Left kidney (tissue), 2 donors: Measurements from ENCODE around the gene HIPK2. TPM values are rescaled to one million over a fixed set of nuclear protein-coding genes. Genes with fewer than 3 reads are reported as not detected.

ENCODE experiments used
- DNase-seq: peaks from one replicate; pipeline ENCODE4 v3.0.0-alpha.2; 2013
- polyA plus RNA-seq: library from polyadenylated mRNA; unstranded; fragments of 120-200 nt; gene quantifications from one replicate; pipeline ENCODE4 v1.2.1, GENCODE V29; 2013; ENCODE audit not compliant: insufficient read length

The HIPK2 gene
- polyA plus RNA-seq, 1 donor, result 107 TPM

DNA sequence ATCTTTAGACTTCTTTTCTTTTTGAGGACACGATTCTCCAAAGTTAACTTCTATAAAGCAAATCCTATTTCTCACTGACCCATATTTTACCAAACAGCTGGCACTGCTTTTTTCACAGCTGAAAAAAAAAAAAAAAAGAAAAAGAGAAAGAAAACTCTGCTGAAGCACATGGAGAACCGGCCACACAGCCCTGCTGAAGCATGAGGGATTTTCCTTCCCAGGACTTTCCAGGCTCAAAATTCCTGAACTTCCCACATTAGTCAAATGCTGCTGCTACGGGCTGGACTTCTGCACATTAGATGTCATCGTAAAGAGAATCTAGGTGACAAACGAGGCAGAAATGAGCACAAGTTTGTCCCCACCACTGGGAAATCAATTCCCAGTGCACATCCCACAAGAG, 25.2 kb downstream of the HIPK2 start:
- DNase-seq, result no peak

DNA sequence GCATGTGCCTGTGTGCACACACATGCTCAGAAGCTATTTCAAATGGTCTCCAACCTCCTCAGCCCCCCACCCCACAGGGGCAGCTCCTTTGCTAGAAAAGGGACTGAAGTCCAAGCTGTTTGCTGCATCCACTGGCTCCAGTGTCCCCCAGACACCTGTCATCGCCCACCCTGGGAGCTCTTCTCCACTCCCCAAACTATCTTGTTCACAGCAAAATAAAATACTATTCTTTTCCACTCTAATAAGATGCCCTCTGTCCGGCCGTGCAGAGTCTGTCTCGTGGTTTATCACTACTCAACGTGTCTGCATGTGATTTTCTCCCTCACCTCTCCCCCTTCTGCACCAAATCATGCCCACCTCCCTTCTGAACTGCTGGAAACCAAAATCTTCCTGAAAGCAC, 25.6 kb downstream of the HIPK2 start:
- no peak for DNase-seq

DNA sequence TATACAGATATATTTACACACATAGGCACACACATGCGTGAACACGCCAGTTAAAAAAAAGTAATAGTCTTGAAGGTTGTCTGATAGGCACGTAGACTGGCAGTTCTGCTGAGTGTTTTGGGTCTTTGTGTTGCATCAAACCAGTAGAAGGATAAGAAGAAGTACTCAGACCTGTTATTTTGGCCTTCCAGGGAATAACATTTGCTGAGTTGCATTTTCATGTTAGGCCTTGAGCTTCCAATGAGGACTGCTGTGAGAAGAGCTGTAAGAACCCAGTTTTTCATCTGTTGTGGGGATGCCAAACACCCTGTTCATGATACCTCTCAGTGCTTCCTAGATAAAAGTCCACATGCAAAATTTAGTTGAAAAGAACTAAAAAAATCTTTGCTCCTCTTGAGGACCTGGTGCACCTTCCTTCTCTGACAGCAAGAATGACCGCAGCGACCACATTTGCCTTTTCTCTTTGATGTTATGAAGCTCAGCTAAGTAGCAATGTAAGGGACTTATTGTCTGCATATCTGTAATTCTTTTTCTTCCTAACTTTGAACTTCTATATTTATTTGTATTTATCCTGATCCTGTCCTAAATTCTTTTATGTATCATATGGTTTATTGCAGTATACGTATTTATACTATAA, 27.2 kb downstream of the HIPK2 start:
- DNase-seq, result no peak

DNA sequence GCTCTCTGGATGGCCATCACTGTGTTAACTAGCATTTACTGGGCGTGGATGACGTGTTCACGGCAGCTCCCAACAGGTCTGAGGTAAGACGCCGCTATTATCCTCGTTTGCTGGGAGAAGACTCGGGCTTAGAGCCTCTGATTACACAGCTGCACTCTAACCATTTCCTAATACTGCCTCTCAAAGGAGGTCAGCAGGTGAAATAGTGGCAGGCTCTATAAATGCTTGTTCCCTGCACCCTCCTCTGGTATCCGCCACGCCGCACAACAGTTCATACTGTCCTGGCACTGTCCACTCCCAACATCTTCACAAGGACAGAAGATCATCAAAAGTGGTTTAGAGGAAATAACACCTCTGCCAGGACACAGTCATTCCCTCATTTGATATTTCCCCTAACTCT, 28.3 kb downstream of the HIPK2 start:
- no peak for DNase-seq

DNA sequence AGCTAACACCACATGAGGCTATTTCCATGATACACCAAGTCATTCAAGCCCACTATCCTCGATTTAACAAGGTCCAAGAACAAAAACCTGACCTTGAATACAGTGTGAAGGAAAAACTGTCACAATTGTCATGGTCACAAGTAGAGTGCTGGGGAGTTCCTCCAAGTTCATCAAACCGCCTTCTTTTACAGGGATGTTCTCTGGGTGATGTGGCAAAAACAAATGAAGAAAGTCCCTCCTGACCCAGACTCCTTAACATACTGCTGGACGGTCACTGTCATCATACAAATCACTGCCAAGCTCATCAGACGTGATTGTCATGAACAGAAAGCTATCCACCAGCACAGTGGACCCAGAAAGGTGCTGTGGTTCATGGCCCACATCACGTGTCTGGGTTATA, 28.9 kb downstream of the HIPK2 start:
- DNase-seq, result no peak

DNA sequence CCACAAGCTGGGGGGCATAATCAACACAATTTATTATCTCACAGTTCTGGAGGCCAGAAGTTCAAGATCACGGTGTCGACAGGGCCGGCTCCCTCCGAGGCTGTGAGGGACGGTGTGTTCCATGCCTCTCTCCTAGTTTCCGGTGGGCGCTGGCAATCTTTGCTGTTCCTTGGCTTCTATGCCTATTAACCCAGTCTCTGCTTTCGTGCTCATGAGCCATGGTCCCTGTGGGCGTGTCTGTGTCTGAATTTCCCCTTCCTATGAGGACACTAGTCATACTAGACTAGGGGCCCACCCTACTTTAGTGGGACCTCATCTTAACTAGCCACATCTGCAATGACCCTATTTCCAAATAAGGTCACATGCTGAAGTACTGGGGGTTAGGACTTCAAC, 29.4 kb downstream of the HIPK2 start:
- DNase-seq, result no peak

DNA sequence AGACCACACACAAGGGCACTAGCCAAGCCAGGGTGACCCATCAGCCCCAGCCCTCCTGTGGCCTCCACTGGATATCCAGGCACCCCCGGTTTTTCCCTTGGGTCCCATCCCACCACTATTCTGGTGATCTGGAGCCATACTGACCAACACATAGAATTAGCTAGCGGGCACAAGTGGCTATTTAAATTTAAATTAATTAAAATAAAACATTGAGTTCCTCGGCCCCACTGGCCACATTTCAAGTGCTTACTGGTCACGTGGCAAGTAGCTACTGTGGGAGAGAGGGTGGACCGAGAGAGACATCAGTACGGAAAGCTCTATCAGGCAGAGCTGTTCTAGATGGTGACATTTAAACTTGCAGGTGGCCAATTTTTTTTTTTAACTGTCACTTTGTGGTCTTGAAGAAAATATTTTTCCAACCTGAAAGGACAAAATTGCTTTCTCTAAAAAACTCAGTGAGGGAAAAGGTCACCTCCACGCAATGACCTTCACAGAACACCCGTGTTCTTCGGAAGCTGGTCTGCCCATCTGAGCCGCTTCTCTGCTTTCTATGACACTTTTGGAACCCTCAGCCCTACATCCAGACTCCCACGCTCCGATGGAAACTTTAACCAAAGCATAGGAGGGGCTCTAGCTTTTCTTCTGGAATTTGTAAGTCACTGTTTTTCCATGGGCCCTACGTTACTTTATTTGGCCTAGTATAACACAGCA, 30.0 kb downstream of the HIPK2 start:
- no peak for DNase-seq

DNA sequence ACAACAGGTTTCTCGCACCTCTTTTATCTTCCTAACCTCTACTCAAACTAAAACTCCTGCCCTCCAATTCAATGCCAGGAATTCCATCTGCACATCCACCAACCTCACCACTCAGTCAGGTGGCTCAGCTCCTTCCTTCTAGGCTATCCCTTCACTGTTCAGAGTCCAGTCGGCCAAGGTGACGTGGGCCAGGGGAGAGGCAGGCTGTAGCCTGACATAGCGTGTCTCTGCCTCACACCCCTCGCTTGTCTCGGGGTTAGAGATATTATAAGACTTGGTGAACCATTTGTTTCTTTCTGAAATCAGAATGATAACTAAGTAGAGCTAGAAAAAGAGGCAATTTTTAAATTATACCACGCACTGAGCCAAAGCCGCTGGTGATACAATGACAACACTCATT, 31.1 kb downstream of the HIPK2 start:
- DNase-seq, result no peak

DNA sequence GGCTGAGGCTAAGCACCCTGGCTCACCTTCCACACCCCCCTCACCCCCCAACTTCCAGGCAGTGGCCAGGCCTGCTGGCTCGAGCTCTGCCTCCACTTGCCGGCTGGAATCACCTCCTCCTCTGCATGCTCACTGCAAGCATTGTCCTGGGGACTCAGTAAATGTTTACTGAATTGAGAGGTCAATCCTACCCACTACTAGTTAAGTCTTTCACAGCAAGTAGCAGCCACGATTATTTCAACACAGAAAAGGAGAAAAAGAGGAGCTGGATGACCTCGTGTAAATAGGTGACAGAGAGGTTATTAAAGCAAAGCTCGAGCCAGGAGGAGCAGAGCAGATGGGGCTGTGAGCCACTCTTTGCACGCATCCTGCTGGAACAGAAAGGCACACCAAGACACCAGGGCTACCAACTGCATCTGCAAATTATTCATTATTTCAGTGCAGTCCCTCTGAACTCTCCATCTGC, 32.1 kb downstream of the HIPK2 start:
- no peak for DNase-seq

DNA sequence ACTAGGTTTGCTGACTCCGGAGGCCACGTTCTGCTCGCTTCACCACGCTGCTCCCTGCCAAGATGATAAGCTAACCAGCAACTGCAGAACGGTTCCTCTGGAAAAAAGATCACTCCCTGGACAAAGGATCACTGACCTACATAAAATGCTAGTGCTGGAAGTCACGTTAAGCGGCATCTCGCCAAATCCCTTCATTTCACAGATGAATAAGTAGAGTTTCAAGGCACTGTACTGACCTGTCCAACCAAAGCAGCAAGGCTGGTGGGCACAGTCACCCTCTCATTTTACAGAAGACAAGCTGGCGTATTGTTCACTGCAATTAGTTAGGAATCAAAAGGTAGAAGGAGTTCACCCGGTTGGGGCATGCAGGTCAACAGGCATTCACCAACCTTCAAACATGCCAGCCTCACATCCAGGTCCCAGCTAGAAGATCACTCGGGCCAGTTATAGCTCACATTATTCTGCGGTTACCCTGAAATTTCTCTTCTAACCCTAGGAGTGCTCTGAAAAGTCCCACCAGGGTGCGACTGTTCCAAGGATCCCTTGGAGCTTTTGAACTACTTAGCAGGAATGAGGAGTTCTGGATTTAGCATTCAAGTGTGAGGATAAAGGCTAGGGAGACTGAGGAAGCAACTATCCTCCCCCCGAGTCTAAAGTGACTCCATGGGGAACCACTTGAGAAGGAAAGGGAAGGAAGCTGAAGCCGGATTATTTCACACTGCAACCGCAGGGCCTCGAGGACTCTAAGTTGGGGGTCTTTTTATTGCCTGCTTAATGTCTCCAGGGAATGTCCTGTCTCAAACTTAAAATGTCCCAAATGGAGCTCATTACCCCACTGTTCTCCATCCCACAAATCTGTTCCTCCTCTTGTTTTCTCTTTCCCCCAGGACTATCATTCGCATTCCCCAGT, 32.8 kb downstream of the HIPK2 start:
- no peak for DNase-seq

DNA sequence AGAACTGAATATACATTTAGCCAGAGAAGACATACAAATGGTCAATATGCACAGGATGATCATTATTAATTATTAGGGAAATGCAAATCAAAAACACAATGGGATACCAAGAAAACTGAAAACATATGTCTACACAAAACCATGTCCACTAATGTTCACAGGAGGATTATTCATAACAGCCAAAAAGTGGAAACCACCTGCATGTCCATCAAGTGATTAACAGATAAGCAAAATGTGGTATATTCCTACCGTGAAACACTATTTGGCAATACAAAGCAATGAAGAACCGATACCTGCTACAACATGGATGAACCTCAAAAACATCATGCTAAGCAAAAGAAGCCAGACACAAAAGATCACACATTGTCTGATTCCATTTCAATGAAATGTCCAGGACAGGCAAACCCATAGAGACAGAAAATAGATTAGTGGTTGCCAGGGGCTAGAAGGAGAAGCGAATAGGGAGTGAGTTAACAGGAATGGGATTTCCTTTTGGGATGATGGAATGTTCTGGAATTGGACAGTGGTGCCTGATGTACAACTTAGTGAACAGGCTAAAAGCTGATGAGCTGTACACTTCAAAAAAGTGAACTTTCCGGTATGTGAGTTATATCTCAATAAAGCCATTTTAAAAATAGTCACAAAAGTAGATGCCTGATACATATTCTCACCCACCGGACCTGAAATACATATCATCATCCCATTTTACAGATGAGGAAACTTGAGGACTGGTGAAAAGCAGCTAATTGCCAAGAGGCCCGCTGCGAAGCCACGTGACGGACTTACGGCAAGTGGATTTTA, 33.6 kb downstream of the HIPK2 start:
- no peak for DNase-seq

DNA sequence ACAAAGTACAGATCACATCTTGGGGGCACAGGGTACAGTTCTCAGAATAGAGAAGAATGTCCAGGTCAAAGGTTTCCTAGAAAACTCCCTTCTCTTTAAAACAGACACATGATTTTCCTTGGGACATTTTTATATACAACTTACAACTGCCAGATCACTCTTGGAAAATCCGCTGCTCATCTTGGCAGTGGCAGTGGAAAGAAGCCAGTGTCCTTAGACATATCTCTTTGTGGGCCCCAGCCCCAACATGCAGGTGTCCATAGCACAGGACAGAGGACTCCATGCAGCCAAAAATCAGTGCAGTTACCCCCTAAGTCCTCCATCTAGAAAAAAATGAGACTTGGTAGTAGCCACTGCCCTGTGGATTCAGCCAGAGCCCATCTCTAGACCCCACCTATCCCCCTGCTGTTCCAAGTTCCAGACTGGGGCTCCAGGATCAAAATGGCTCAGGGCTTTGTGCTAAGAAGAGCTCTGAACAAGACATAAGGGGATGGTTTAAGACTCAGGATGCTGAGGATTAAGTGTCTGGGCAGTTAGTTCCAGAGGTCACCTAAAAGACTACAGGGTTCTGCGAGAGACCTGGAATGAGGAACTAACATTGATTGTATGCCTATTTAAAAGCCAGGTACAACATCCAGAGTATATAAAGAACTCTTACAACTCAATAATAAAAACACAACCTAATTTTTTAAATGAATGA, 34.4 kb downstream of the HIPK2 start:
- DNase-seq, result no peak

DNA sequence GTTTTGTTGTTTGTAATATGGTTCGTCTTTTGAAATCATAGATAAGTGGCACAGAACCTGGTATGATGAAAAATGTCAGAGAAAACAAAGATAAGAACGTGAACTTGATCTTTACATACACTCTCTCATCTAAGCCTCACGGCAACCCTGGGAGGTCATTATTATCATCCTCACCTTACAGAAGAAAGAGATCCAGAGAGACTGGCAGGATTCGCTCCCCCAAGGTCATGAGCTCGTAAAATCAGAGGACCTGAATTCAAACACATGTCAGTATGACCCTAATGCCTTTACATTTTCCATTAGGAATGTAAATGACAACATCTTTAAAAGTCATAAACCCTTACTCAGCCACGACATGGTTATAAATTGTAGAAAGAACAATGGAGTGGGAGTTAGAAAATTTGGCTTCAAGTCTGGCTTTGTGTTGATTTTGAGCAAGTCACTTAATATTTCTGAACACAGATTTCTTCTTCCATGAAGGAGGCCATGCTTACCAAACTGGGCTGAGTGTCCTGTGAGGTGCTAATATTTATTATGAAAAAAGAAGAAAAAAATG, 35.9 kb downstream of the HIPK2 start:
- DNase-seq, result no peak

DNA sequence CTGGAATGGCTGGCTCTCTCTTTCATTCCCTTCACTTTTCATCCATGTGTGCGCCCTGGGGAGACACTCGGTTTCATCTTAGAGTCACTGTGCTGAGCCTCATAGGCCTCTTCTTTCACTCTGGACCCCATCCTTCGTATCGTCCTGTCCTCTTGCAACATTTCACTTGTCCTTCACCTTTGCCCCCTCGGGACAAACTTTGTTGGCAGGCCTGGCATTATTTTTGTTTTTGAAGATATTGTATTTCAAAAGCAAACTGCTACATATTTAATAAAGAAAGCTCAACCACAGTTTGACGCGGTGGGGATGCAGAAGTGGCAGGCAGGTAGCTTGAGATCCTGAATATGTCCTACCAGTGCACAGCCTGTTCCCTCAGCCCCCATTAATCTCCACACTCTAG, 36.6 kb downstream of the HIPK2 start:
- DNase-seq, result no peak

DNA sequence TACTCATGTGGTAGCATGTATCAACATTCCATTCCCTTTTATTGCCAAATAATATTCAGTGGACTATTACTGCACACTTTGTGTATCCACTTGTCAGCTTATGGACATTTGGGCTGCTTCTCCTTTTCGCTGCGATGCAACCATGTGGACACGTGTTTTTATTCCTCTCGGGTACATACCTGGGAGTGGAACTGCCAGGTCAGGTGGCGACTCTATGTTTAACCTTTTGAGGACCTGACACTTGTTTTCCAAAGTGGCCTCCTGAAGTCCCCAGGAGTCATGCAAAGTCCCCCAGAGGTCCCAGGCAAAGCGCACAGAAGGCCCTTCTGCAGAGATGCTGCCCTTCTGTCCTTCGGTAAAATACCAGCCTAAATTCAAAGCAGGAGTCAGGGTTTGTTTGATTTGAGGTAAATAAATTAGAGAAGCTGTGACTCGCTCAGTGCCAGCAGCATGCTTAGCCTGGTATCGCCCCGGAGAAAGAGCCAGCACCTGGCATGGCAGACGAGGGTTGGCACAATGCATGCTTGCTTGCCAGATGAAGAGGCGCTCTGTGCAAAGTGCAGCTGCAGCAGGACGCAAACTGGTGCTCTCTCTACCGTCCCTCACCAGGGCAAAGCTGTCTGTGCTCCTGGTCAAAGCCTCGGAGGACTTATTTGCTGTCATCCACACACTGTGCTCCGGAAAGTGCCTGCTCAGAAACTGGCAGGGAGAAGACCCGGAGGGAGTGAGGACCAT, 37.8 kb downstream of the HIPK2 start:
- DNase-seq, result no peak

DNA sequence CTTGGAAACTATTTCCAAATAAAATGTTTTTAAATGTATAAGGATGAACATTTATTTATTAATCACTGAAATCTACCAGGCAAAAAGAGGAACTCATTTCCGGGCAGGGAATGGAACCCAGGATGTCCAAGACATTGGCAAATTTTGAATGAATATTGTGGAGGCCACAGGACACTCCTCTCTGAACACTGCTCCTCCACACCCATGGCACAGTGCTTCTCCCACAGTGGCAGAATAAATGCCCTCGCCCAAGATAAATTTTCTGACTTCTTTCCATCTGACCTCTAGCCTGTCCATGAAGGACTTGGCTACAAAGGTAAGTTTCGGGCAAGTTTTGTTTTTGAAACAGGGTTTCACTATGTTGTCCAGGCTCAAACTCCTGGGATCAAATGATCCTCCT, 39.0 kb downstream of the HIPK2 start:
- DNase-seq, result no peak

DNA sequence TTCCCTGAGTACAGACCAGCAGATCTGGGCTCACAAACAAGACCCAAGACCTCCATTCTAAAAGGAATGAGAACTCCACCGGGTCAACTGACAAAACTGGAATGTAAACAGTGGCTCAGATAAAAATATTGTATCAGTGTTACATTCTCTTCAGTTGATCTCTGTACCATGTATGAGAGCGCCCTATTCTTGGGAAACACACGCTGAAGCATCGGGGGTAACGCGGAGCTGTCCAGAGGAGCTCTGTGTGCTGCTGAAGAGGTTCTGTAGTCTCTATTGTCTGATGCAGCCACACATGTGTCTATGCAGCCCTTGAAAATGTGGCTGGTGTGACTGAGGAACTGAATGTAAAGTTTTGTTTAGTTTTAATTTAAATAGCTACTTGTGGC, 39.7 kb downstream of the HIPK2 start:
- no peak for DNase-seq

DNA sequence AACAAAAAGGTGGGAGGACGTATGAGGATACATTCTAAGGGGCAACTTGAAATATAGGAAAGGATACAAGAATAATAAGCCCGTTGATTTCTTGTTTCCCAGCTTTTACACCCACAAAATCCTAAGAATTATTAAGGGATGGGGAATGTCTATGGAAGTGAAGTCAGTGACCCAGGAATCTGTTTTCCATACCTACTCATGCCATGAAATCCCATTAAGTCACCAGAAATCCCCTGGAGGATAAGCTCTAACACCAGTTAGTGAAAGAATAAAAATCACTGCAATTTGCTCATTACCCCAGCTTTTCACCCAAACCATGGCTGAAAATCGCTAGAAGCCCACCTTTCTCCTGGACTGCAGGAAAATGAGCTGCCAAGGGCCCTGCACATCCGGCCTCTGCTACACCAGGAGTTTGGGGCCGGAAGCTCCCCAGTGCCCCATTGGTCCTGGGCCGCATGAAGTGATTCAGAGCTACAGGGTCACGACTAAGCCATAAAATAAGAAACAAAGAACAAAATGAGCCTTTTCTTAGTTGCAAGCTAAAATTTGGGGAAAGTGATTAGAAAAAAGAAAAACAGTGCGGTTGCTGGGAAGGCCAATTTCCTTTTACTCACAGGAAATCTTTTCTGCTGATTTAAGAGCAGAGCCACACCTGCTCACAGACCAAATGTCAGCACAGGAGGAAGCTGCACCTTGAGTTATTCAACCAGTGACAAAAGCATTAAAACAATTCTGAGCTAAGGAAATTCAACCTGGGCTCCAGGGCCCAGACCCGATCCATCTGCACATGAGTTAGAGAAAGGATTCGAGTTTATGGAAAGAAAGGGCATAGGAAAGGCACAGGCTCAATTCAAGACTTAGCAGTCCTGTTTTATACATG, 40.3 kb downstream of the HIPK2 start:
- DNase-seq, result no peak

DNA sequence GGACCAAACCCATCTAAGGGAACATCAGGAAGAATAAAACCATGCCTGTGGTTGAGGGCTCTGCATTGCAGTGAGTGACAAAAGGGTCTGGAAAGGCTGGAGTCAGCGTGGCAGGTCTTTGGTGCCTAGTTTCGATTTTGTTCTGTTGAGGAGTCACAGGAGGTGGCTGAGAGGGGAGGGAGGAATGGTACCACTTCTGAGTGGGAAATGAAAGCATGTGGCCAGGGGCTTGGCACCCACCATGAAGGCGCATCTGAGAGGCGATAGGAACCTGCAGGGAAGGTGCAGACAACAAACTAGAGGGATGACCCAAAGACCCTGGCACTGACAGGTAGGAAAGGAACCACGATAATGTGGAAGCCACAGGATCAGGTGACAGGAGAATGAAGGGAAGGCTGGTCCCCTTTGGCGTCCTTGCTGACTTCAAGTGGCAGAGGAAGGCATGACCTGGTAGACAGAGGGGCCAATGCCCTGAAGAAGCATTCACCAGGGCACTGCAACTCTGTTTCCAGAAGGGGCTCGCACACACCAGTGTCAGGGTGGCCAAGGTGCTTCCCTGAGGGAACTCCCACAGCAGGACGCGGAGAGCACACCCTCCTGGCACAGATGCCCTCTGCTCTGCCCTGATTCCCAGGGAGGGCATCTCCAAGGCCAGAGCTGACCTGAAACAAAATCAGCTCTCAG, 41.7 kb downstream of the HIPK2 start:
- no peak for DNase-seq
